Astrocyte of the spinal cord (primary cell): Measurements from ENCODE around the gene GRK3.
A peak's percentile ranks its signal among the peaks of the same experiment; 100 is the strongest.

ENCODE experiments used
- DNase-seq: peaks from one replicate; pipeline ENCODE4 v3.0.0; 2011; ENCODE audit warnings: low read depth, low spot score
- H3K4me3 ChIP-seq: 2 replicates; pipeline ENCODE4 v1.5.1; 2011; ENCODE audit warnings: low read depth, mild to moderate bottlenecking, low read length, moderate library complexity
- CTCF ChIP-seq: IDR thresholded peaks from 2 replicates; pipeline ENCODE4 v1.5.1; 2012; ENCODE audit warnings: low read depth, mild to moderate bottlenecking, low read length, inconsistent platforms
- in situ Hi-C: cut with HindIII; loops from 2 replicates; pipeline ENCODE4 v1.10.0; 2017; ENCODE audit warnings: low sequenced_read_pairs

GRK3 gene

GRCh38 chr22:25672289-25673084, 108.0 kb downstream of the GRK3 start:
- no peak overlapping the region for H3K4me3 ChIP-seq
- DNase-seq: no peak
- in situ Hi-C loops: no loop called here
- TF ChIP-seq CTCF: no peak

GRCh38 chr22:25673713-25674112, 109.2 kb downstream of the GRK3 start:
- DNase-seq: no peak
- TF ChIP-seq CTCF: no peak
- H3K4me3 ChIP-seq: no peak overlapping the region
- in situ Hi-C loops: no loop called here

- DNase-seq: no peak
- in situ Hi-C loops: no loop called here
- H3K4me3 ChIP-seq: no peak overlapping the region
- no peak for TF ChIP-seq CTCF
Measured at GRCh38 chr22:25677631-25678030, 113.2 kb downstream of the GRK3 start.

GRCh38 chr22:25680051-25680450, 115.6 kb downstream of the GRK3 start:
- H3K4me3 ChIP-seq: no peak overlapping the region
- TF ChIP-seq CTCF: no peak
- in situ Hi-C loops: no loop called here
- DNase-seq: no peak

- no peak overlapping the region for H3K4me3 ChIP-seq
- in situ Hi-C loops: no loop called here
- TF ChIP-seq CTCF: no peak
- DNase-seq: peak; percentile 18
Measured at GRCh38 chr22:25680956-25681355, 116.5 kb downstream of the GRK3 start.

- no peak for DNase-seq
- in situ Hi-C loops: no loop called here
- no peak for TF ChIP-seq CTCF
- no peak overlapping the region for H3K4me3 ChIP-seq
Measured at GRCh38 chr22:25682109-25682508, 117.6 kb downstream of the GRK3 start.

- H3K4me3 ChIP-seq: no peak overlapping the region
- no peak for DNase-seq
- in situ Hi-C loops: no loop called here
- no peak for TF ChIP-seq CTCF
Measured at GRCh38 chr22:25688627-25689026, 124.2 kb downstream of the GRK3 start.
